K562 (cell line): ENCODE measurements around the gene MYO6. TPM values are rescaled to one million over a fixed set of nuclear protein-coding genes. Genes with fewer than 3 reads are reported as not detected.

Experiments used
- ATAC-seq: fragments of 200-7000 bp; cut with Tn5 transposase; 3 replicates; pipeline ENCODE4 v1.9.1; 2020; ENCODE audit warnings: moderate library complexity
- BruUV-seq: library from RNA; stranded (reverse); fragments of 400-500 nt; replicated peaks from 2 replicates; lab custom pipeline; 2021; lab: Mats Ljungman, UMichigan
- CTCF ChIA-PET: fragments of 300-600 bp; formaldehyde crosslinking; extraction: SDS; loops from one replicate; lab custom pipeline; 2021; ENCODE audit warnings: low intra/inter-chr PET ratio; lab: Yijun Ruan, JAX
- POLR2A ChIA-PET: fragments of 300-600, 350-650 bp; sonication (Branson Sonifier 250); formaldehyde crosslinking; extraction: SDS; loops from one replicate; lab custom pipeline; 2021; ENCODE audit warnings: antibody characterized with exemption, inconsistent platforms; lab: Yijun Ruan, JAX
- DNase-seq, 4 experiments: peaks; one replicate each; pipeline versions ENCODE4 v3.0.0 to v3.0.0-alpha.2; 2011 to 2018; ENCODE audit warnings: low spot score in 3 of 4, mixed read lengths in 3 of 4; ENCODE audit errors: extremely low read depth in 1 of 4
- FAIRE-seq: peaks from 2 replicates; lab custom pipeline; 2011; peaks lifted over from hg19 to GRCh38; lab: Jason Lieb, UNC
- H2AFZ ChIP-seq: 2 replicates; pipeline ENCODE4 v1.6.0; 2011; ENCODE audit warnings: low read depth, low read length, control low read depth, inconsistent platforms
- H3K27ac ChIP-seq: fragments of 200-600 bp; 3 replicates; pipeline ENCODE4 v1.8.0; 2011; ENCODE audit warnings: low read depth, mild to moderate bottlenecking, control low read depth, inconsistent platforms, low read length, moderate library complexity, mixed read lengths; ENCODE audit errors: extremely low read depth
- H3K27me3 ChIP-seq, 2 experiments: fragments of 300-600 bp in 1 of 2; 2 replicates in 1 of 2; 3 replicates in 1 of 2; pipeline versions ENCODE4 v1.6.0 to v1.8.0; 2011; ENCODE audit warnings: inconsistent platforms in 2 of 2, low read length in 2 of 2, mild to moderate bottlenecking in 1 of 2, mixed read lengths in 1 of 2, moderate library complexity in 1 of 2; ENCODE audit not compliant: control insufficient read depth in 2 of 2, insufficient read depth in 2 of 2
- H3K36me3 ChIP-seq: fragments of 300-600 bp; 3 replicates; pipeline ENCODE4 v1.8.0; 2011; ENCODE audit warnings: mild to moderate bottlenecking, low read length, inconsistent platforms; ENCODE audit not compliant: control insufficient read depth, insufficient read depth
- H3K4me1 ChIP-seq, 2 experiments: fragments of 200-600 bp in 1 of 2; replicated peaks in 1 of 2; 2 replicates in 1 of 2; 3 replicates in 1 of 2; pipeline versions ENCODE4 v1.5.1 to v1.8.0; 2011; ENCODE audit warnings: inconsistent platforms in 2 of 2, low read length in 2 of 2, mild to moderate bottlenecking in 1 of 2, mixed read lengths in 1 of 2, moderate library complexity in 1 of 2; ENCODE audit not compliant: control insufficient read depth in 2 of 2, insufficient read depth in 2 of 2
- H3K4me2 ChIP-seq: 2 replicates; pipeline ENCODE4 v1.6.1; 2011; ENCODE audit warnings: low read length, control low read depth, inconsistent platforms, mixed read lengths; ENCODE audit not compliant: insufficient read depth
- H3K4me3 ChIP-seq: fragments of 200-600 bp; sonication (generic), shearing (Covaris generic); 2 replicates; pipeline ENCODE4 v1.5.1; 2016; ENCODE audit warnings: control low read depth, inconsistent platforms
- H3K79me2 ChIP-seq: fragments of 200-600 bp; 3 replicates; pipeline ENCODE4 v1.8.0; 2011; ENCODE audit warnings: low read length, inconsistent platforms; ENCODE audit not compliant: control insufficient read depth, insufficient read depth
- H3K9ac ChIP-seq, 2 experiments: 2 replicates each; pipeline versions ENCODE4 v1.6.0 to v1.6.1; 2011; ENCODE audit warnings: low read depth in 2 of 2, low read length in 2 of 2, control low read depth in 1 of 2, inconsistent platforms in 1 of 2, mild to moderate bottlenecking in 1 of 2, mixed read lengths in 1 of 2; ENCODE audit not compliant: insufficient read depth in 1 of 2
- H3K9me1 ChIP-seq: one replicate; pipeline ENCODE4 v1.6.0; 2011; ENCODE audit warnings: inconsistent platforms, mild to moderate bottlenecking, low read length, moderate library complexity; ENCODE audit not compliant: control insufficient read depth, insufficient read depth
- H3K9me3 ChIP-seq: replicated peaks from 2 replicates; pipeline ENCODE4 v1.5.1; 2011; ENCODE audit warnings: low read depth, low read length, inconsistent platforms; ENCODE audit not compliant: control insufficient read depth, insufficient read depth
- H4K20me1 ChIP-seq: replicated peaks from 2 replicates; pipeline ENCODE4 v1.6.1; 2011; ENCODE audit warnings: low read length, inconsistent platforms, mixed read lengths; ENCODE audit not compliant: control insufficient read depth, insufficient read depth
- BACH1 ChIP-seq: fragments of 200-800 bp; sonication (Bioruptor generic); IDR thresholded peaks from 2 replicates; pipeline ENCODE4 v1.6.1; 2016; ENCODE audit warnings: missing genetic modification characterization, missing compliant biosample characterization
- DMBX1 ChIP-seq: fragments of 250-450 bp; sonication (Bioruptor Pico); IDR thresholded peaks from 2 replicates; pipeline ENCODE4 v1.8.0; 2022; ENCODE audit warnings: inconsistent platforms, mild to moderate bottlenecking, moderate library complexity, borderline replicate concordance
- FOXK1 ChIP-seq: sonication (generic); formaldehyde crosslinking; IDR thresholded peaks from 2 replicates; pipeline ENCODE4 v1.8.0; 2022; ENCODE audit warnings: missing genetic modification reagents, mild to moderate bottlenecking, borderline replicate concordance
- NFE2 ChIP-seq: IDR thresholded peaks from 2 replicates; pipeline ENCODE4 v1.6.1; 2014; ENCODE audit warnings: antibody characterized with exemption, low read depth
- TOE1 ChIP-seq, 2 experiments: fragments of 450-650 bp in 1 of 2; sonication (generic) in 1 of 2; formaldehyde crosslinking in 1 of 2; IDR thresholded peaks; 2 replicates each; pipeline versions ENCODE4 v1.7.1 to v1.8.0; 2016 to 2022; ENCODE audit warnings: borderline replicate concordance in 2 of 2, mild to moderate bottlenecking in 2 of 2, antibody characterized with exemption in 1 of 2, inconsistent platforms in 1 of 2, low read depth in 1 of 2, missing genetic modification reagents in 1 of 2, moderate library complexity in 1 of 2
- ZBTB34 ChIP-seq: fragments of 250-450 bp; sonication (Bioruptor Pico); IDR thresholded peaks from 2 replicates; pipeline ENCODE4 v1.8.0; 2021; ENCODE audit warnings: mild to moderate bottlenecking, moderate library complexity
- ZNF24 ChIP-seq: fragments of 450-650 bp; IDR thresholded peaks from 2 replicates; pipeline ENCODE4 v1.6.1; 2016
- WGBS: fragments of 100-300 bp; shearing (Covaris generic); methylation state at CpG from one replicate; pipeline ENCODE4 v1.1.6; 2016; ENCODE audit warnings: low coverage, mixed read lengths; ENCODE audit not compliant: insufficient coverage; ENCODE audit errors: missing lambda C conversion rate; 5-methylcytosine and 5-hydroxymethylcytosine counted together
- in situ Hi-C: fragments of 300-500 bp; cut with MboI; formaldehyde crosslinking; loops from 4 replicates; pipeline ENCODE4 v1.15.0; 2018; ENCODE audit warnings: inconsistent platforms, mixed read lengths
- intact Hi-C: fragments of 100-400 bp; cut with micrococcal nuclease; formaldehyde crosslinking; loops from 2 replicates; pipeline ENCODE4 v1.14.2; 2022
- polyA plus RNA-seq, 8 experiments: library from polyadenylated mRNA; depleted of rRNA in 4 of 8; stranded (reverse) in 5 of 8; unstranded in 3 of 8; fragments of >200 nt; fragmentation: Nextera tagmentation in 2 of 8; fragmentation: Illumina TruSeq in 1 of 8; extraction: Ambion mirVana in 2 of 8; extraction: Trizol in 1 of 8; gene quantifications; 2 replicates each; pipeline versions ENCODE4 v1.2.1 to v1.2.3, GENCODE V29; 2011 to 2014; ENCODE audit warnings: inconsistent platforms in 1 of 8, missing spikeins in 1 of 8
- total RNA-seq, 7 experiments: library from RNA; depleted of rRNA in 6 of 7; stranded (reverse); fragments of >200 nt in 6 of 7; fragmentation: Illumina TruSeq in 2 of 7; extraction: Trizol in 2 of 7; gene quantifications; 2 replicates each; pipeline versions ENCODE4 v1.2.1 to v1.2.3, GENCODE V29; 2011 to 2021; ENCODE audit warnings: low replicate concordance in 1 of 7
- TF ChIP-seq, protein P1 (sequence below): fragments of 450-650 bp; IDR thresholded peaks from 2 replicates; pipeline ENCODE4 v1.6.1; 2018; ENCODE audit not compliant: partially characterized antibody

Gene MYO6
- total and polyA plus RNA-seq, 9 of the 15 experiments (the other 6 are each of a cell fraction or from before 2014, with no cell fraction given), result 1.3 to 5.5 (median 2.7) TPM

- intact Hi-C loops, result loop anchor here (10.0 kb wide), 2 partner anchors 83 to 927 kb away; no protein-coding TSS in a partner anchor
- Histone ChIP-seq H2AFZ (no peak overlapping the region), H3K4me2 (no peak overlapping the region), H3K4me1 (peaks cover 0 to 6% of the 10 kb centered on the region in 2 experiments; a peak in 2 of 5 replicates), H3K36me3 (no peaks in the 10 kb centered on the region), H3K9ac (no peak overlapping the region), H3K4me3 (no peak overlapping the region), H3K9me3 (no peaks in the 10 kb centered on the region), H3K27me3 (no peaks in the 10 kb centered on the region), H3K9me1 (no peaks in the 10 kb centered on the region), H3K27ac (no peak overlapping the region), H3K79me2 (no peaks in the 10 kb centered on the region), H4K20me1 (no peaks in the 10 kb centered on the region)
- no peak for FAIRE-seq
- no peak for DNase-seq
- no TSS peak for BruUV-seq
- ATAC-seq, result no peak
- WGBS, result 0% methylated on average over 2 of the region's 2 CpGs
- POLR2A ChIA-PET, result no interaction called here
- CTCF ChIA-PET, result no interaction called here
- TF ChIP-seq TOE1 (IDR thresholded peaks at IDR 0.05; ENCODE audit: borderline replicate concordance) (no peak), TOE1 (CRISPR knock-in tag; IDR thresholded peaks at IDR 0.05; ENCODE audit: borderline replicate concordance, low read depth) (no peak), ZNF24 (no peak), DMBX1 (no peak), FOXK1 (CRISPR knock-in tag) (no peak), ZBTB34 (CRISPR knock-in tag) (no peak), BACH1 (tag) (no peak), NFE2 (no peak)
- TF ChIP-seq, protein P1, sequence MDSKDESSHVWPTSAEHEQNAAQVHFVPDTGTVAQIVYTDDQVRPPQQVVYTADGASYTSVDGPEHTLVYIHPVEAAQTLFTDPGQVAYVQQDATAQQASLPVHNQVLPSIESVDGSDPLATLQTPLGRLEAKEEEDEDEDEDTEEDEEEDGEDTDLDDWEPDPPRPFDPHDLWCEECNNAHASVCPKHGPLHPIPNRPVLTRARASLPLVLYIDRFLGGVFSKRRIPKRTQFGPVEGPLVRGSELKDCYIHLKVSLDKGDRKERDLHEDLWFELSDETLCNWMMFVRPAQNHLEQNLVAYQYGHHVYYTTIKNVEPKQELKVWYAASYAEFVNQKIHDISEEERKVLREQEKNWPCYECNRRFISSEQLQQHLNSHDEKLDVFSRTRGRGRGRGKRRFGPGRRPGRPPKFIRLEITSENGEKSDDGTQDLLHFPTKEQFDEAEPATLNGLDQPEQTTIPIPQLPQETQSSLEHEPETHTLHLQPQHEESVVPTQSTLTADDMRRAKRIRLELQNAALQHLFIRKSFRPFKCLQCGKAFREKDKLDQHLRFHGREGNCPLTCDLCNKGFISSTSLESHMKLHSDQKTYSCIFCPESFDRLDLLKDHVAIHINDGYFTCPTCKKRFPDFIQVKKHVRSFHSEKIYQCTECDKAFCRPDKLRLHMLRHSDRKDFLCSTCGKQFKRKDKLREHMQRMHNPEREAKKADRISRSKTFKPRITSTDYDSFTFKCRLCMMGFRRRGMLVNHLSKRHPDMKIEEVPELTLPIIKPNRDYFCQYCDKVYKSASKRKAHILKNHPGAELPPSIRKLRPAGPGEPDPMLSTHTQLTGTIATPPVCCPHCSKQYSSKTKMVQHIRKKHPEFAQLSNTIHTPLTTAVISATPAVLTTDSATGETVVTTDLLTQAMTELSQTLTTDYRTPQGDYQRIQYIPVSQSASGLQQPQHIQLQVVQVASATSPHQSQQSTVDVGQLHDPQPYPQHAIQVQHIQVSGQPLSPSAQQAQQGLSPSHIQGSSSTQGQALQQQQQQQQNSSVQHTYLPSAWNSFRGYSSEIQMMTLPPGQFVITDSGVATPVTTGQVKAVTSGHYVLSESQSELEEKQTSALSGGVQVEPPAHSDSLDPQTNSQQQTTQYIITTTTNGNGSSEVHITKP, result no peak
- in situ Hi-C loops, result loop anchor here (25.0 kb wide), 1 partner anchor 1524 kb away; the partner anchor contains the start of gene HTR1B
Measured at GRCh38 chr6:75937846-75938245, 188.8 kb downstream of the MYO6 start.
